Upper lobe of left lung (tissue), 4 donors: ENCODE results near the gene IGSF21.

ENCODE experiments used
- EP300 ChIP-seq, 4 donors: sonication (generic); formaldehyde crosslinking; IDR thresholded peaks; one replicate each; pipeline ENCODE4 v1.5.1; 2017; ENCODE audit warnings: antibody characterized with exemption in 4 of 4, control low read depth in 2 of 4
- POLR2A ChIP-seq, 4 donors: fragments of 450-650 bp; IDR thresholded peaks; one replicate each; pipeline ENCODE4 v1.5.1; 2016 to 2017; ENCODE audit warnings: antibody characterized with exemption in 4 of 4, mild to moderate bottlenecking in 2 of 4
- POLR2AphosphoS5 ChIP-seq, 2 donors: sonication (generic); formaldehyde crosslinking; IDR thresholded peaks; one replicate each; pipeline ENCODE4 v1.5.1; 2017; ENCODE audit warnings: antibody characterized with exemption in 2 of 2
- TF ChIP-seq, protein P1 (sequence below), 6 experiments: fragments of 450-650 bp in 4 of 6; fragments of 200-600 bp in 2 of 6; sonication (generic) in 2 of 6; IDR thresholded peaks; one replicate each; pipeline ENCODE4 v1.5.1; 2016 to 2019; ENCODE audit warnings: antibody characterized with exemption in 6 of 6

DNA sequence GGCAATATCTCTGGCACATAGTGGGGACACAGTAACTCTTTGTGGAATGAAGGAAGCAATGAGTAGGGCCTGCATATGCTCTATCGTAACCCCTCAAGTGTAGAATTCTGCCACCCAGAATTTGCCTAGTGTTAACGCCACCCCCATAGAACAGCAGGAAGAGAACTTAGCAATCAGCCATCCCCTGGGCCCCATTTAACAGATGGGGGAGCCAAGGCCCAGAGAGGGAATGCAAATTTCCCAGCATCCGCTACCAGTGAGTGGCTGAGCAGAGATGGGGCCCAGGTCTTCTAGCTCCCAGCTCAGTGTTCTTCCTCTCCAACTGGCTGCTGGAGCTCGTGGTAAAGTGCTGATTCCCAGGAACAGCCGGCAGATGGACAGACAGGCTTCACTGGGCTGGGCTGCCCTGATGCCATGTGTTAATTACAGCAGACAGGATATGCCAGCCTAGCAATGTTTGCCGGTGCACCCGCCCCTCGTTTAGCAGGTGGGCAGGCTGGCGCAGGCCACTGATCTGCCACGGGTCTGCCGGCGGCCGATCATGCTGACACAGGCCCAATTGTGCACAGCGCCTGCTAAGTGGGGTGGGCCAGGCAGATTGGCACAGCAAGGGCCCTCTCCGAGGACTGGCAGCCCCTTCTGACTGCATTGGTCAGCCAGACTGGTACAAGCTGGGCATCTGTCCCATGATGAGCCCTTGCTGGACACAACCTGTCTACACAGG is 171.9 kb downstream of the IGSF21 start:
- TF ChIP-seq, protein P1, sequence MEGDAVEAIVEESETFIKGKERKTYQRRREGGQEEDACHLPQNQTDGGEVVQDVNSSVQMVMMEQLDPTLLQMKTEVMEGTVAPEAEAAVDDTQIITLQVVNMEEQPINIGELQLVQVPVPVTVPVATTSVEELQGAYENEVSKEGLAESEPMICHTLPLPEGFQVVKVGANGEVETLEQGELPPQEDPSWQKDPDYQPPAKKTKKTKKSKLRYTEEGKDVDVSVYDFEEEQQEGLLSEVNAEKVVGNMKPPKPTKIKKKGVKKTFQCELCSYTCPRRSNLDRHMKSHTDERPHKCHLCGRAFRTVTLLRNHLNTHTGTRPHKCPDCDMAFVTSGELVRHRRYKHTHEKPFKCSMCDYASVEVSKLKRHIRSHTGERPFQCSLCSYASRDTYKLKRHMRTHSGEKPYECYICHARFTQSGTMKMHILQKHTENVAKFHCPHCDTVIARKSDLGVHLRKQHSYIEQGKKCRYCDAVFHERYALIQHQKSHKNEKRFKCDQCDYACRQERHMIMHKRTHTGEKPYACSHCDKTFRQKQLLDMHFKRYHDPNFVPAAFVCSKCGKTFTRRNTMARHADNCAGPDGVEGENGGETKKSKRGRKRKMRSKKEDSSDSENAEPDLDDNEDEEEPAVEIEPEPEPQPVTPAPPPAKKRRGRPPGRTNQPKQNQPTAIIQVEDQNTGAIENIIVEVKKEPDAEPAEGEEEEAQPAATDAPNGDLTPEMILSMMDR (IDR thresholded peaks at IDR 0.05) = no peak
- no peak for TF ChIP-seq EP300 (IDR thresholded peaks at IDR 0.05)
- no peak for TF ChIP-seq POLR2A (IDR thresholded peaks at IDR 0.05)
- no peak for TF ChIP-seq POLR2AphosphoS5 (IDR thresholded peaks at IDR 0.05)
